Endothelial cell of umbilical vein (primary cell): Measurements from ENCODE around the gene HDLBP. TPM values are rescaled to one million over a fixed set of nuclear protein-coding genes. Genes with fewer than 3 reads are reported as not detected.

Experiments
- BruUV-seq: library from RNA; stranded (reverse); fragments of 400-500 nt; replicated peaks from 2 replicates; lab custom pipeline; 2021; lab: Mats Ljungman, UMichigan
- CTCF ChIA-PET: fragments of 300-600, 350-600 bp; sonication (Branson Sonifier 250); formaldehyde crosslinking; loops from one replicate; lab custom pipeline; 2021; ENCODE audit warnings: antibody characterized with exemption, inconsistent platforms; lab: Charles Lee
- POLR2A ChIA-PET: fragments of 300-600, 350-600 bp; sonication (Branson Sonifier 250); formaldehyde crosslinking; loops from one replicate; lab custom pipeline; 2021; ENCODE audit warnings: antibody characterized with exemption, inconsistent platforms; lab: Charles Lee
- DNase-seq: peaks from one replicate; pipeline ENCODE4 v3.0.0-alpha.2; 2011; ENCODE audit warnings: low read depth, low spot score
- FAIRE-seq: peaks from 2 replicates; lab custom pipeline; 2011; peaks lifted over from hg19 to GRCh38; lab: Jason Lieb, UNC
- H2AFZ ChIP-seq: 2 replicates; pipeline ENCODE4 v1.6.0; 2012; ENCODE audit warnings: low read depth, low read length, control low read depth, inconsistent platforms
- H3K27ac ChIP-seq: 2 replicates; pipeline ENCODE4 v1.5.1; 2011; ENCODE audit warnings: low read depth, mild to moderate bottlenecking, control low read depth, low read length, moderate library complexity; ENCODE audit not compliant: insufficient read depth
- H3K27me3 ChIP-seq, 2 experiments: 2 replicates each; pipeline versions ENCODE4 v1.6.0 to v1.6.1; 2011; ENCODE audit warnings: low read length in 2 of 2, mixed read lengths in 1 of 2; ENCODE audit not compliant: control insufficient read depth in 2 of 2, insufficient read depth in 2 of 2
- H3K36me3 ChIP-seq, 2 experiments: 2 replicates in 1 of 2; 3 replicates in 1 of 2; pipeline ENCODE4 v1.5.1; 2011; ENCODE audit warnings: low read length in 2 of 2, mild to moderate bottlenecking in 1 of 2, moderate library complexity in 1 of 2; ENCODE audit not compliant: control insufficient read depth in 2 of 2, insufficient read depth in 2 of 2; ENCODE audit errors: extremely low read depth in 1 of 2
- H3K4me1 ChIP-seq: 3 replicates; pipeline ENCODE4 v1.5.1; 2011; ENCODE audit warnings: mild to moderate bottlenecking, low read length; ENCODE audit not compliant: control insufficient read depth, insufficient read depth; ENCODE audit errors: extremely low read depth
- H3K4me2 ChIP-seq: 2 replicates; pipeline ENCODE4 v1.6.1; 2011; ENCODE audit warnings: low read length, control low read depth, mixed read lengths; ENCODE audit not compliant: insufficient read depth
- H3K4me3 ChIP-seq, 3 experiments: fragments of 200-600 bp in 1 of 3; sonication (generic), shearing (Covaris generic) in 1 of 3; replicated peaks in 1 of 3; 2 replicates each; pipeline ENCODE4 v1.5.1; 2011 to 2016; ENCODE audit warnings: control low read depth in 3 of 3, low read length in 3 of 3, mild to moderate bottlenecking in 2 of 3, inconsistent platforms in 1 of 3, low read depth in 1 of 3, moderate library complexity in 1 of 3; ENCODE audit not compliant: insufficient read depth in 1 of 3
- H3K79me2 ChIP-seq: 2 replicates; pipeline ENCODE4 v1.6.0; 2012; ENCODE audit warnings: low read length, inconsistent platforms; ENCODE audit not compliant: control insufficient read depth, insufficient read depth
- H3K9ac ChIP-seq: replicated peaks from 2 replicates; pipeline ENCODE3; 2011; ENCODE audit warnings: low read length, control low read depth; ENCODE audit not compliant: insufficient read depth; ENCODE audit errors: extremely low read depth
- H3K9me1 ChIP-seq: replicated peaks from 3 replicates; pipeline ENCODE4 v1.6.0; 2011; ENCODE audit warnings: mild to moderate bottlenecking, low read length; ENCODE audit not compliant: control insufficient read depth, insufficient read depth; ENCODE audit errors: extremely low read depth
- H3K9me3 ChIP-seq: replicated peaks from 2 replicates; pipeline ENCODE4 v1.5.1; 2012; ENCODE audit warnings: low read length, inconsistent platforms; ENCODE audit not compliant: control insufficient read depth, insufficient read depth
- H4K20me1 ChIP-seq: replicated peaks from 2 replicates; pipeline ENCODE3; 2011; ENCODE audit warnings: mild to moderate bottlenecking, low read length; ENCODE audit not compliant: control insufficient read depth, insufficient read depth; ENCODE audit errors: extremely low read depth
- EZH2 ChIP-seq: IDR thresholded peaks from 2 replicates; pipeline ENCODE4 v1.6.1; 2012; ENCODE audit warnings: borderline replicate concordance, low read depth, mild to moderate bottlenecking, moderate library complexity, low read length, inconsistent platforms; ENCODE audit not compliant: severe bottlenecking
- FOS ChIP-seq: IDR thresholded peaks from 2 replicates; pipeline ENCODE4 v1.6.1; 2011; ENCODE audit warnings: mild to moderate bottlenecking, low read length, moderate library complexity, borderline replicate concordance; ENCODE audit not compliant: insufficient read depth
- GATA2 ChIP-seq: IDR thresholded peaks from 2 replicates; pipeline ENCODE4 v1.7.0; 2011; ENCODE audit warnings: low read depth, mild to moderate bottlenecking, moderate library complexity, mixed read lengths, low read length; ENCODE audit not compliant: insufficient read length, insufficient read depth
- JUN ChIP-seq: IDR thresholded peaks from 2 replicates; pipeline ENCODE4 v1.6.1; 2011; ENCODE audit warnings: borderline replicate concordance, low read depth; ENCODE audit not compliant: insufficient read length, insufficient read depth
- MYC ChIP-seq: IDR thresholded peaks from one replicate; pipeline ENCODE4 v1.6.1; 2011; ENCODE audit warnings: mild to moderate bottlenecking, low read depth, low read length
- POLR2A ChIP-seq: IDR thresholded peaks from 2 replicates; pipeline ENCODE4 v1.6.1; 2012; ENCODE audit warnings: low read depth, mild to moderate bottlenecking, control low read depth, low read length
- POLR2AphosphoS5 ChIP-seq: IDR thresholded peaks from 2 replicates; pipeline ENCODE4 v1.6.1; 2012; ENCODE audit warnings: low read depth, mild to moderate bottlenecking, control low read depth, low read length, moderate library complexity; ENCODE audit not compliant: insufficient read depth
- dilution Hi-C: fragments of 300-500 bp; cut with MboI; formaldehyde crosslinking; loops from one replicate; pipeline ENCODE4 v1.15.0; 2019; ENCODE audit warnings: low sequenced_read_pairs; ENCODE audit not compliant: extremely low pct_ligation_motif_present
- intact Hi-C: fragments of 100-400 bp; cut with micrococcal nuclease; formaldehyde crosslinking; loops from one replicate; pipeline ENCODE4 v1.10.0; 2022
- polyA plus RNA-seq, 4 experiments: library from polyadenylated mRNA; depleted of rRNA in 3 of 4; stranded (reverse) in 3 of 4; unstranded in 1 of 4; fragments of >200 nt; gene quantifications; 2 replicates each; pipeline versions ENCODE4 v1.2.1 to v1.2.3, GENCODE V29; 2011 to 2012; ENCODE audit warnings: missing spikeins in 1 of 4
- total RNA-seq: library from RNA; stranded (reverse); gene quantifications from 2 replicates; pipeline ENCODE4 v1.2.3, GENCODE V29; 2021
- TF ChIP-seq, protein P1 (sequence below), 2 donors: IDR thresholded peaks; 1 replicate in 1 of 2; 2 replicates in 1 of 2; pipeline ENCODE4 v1.5.1; 2011; ENCODE audit warnings: low read length in 2 of 2, mild to moderate bottlenecking in 2 of 2, moderate library complexity in 2 of 2, control low read depth in 1 of 2, inconsistent platforms in 1 of 2, low read depth in 1 of 2; ENCODE audit not compliant: insufficient read depth in 1 of 2; ENCODE audit errors: extremely low read depth in 1 of 2
- TF ChIP-seq, protein P2 (sequence below): IDR thresholded peaks from 2 replicates; pipeline ENCODE4 v1.6.1; 2011; ENCODE audit not compliant: insufficient read depth, insufficient read length

HDLBP gene
- total and polyA plus RNA-seq, 2 donors (not counting 3 experiments of a cell fraction or from before 2014, with no cell fraction given): 379 to 569 TPM

GRCh38 chr2:241219030-241219382 lies 96.5 kb downstream of the HDLBP start:
- Histone ChIP-seq H3K79me2 (no peaks in the 10 kb centered on the region), H2AFZ (peak overlapping the region; percentile 76), H3K9ac (no peak overlapping the region), H4K20me1 (no peaks in the 10 kb centered on the region), H3K4me3 (peak overlapping the region; percentile 51 to 84 (median 74)), H3K9me3 (no peaks in the 10 kb centered on the region), H3K4me1 (peaks cover 14% of the 10 kb centered on the region), H3K9me1 (no peaks in the 10 kb centered on the region), H3K4me2 (peak overlapping the region; percentile 86), H3K36me3 (no peaks in the 10 kb centered on the region), H3K27me3 (no peaks in the 10 kb centered on the region), H3K27ac (no peak overlapping the region)
- TF ChIP-seq POLR2A: no peak
- TF ChIP-seq JUN: no peak
- TF ChIP-seq, protein P1, sequence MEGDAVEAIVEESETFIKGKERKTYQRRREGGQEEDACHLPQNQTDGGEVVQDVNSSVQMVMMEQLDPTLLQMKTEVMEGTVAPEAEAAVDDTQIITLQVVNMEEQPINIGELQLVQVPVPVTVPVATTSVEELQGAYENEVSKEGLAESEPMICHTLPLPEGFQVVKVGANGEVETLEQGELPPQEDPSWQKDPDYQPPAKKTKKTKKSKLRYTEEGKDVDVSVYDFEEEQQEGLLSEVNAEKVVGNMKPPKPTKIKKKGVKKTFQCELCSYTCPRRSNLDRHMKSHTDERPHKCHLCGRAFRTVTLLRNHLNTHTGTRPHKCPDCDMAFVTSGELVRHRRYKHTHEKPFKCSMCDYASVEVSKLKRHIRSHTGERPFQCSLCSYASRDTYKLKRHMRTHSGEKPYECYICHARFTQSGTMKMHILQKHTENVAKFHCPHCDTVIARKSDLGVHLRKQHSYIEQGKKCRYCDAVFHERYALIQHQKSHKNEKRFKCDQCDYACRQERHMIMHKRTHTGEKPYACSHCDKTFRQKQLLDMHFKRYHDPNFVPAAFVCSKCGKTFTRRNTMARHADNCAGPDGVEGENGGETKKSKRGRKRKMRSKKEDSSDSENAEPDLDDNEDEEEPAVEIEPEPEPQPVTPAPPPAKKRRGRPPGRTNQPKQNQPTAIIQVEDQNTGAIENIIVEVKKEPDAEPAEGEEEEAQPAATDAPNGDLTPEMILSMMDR (IDR thresholded peaks at IDR 0.05; ENCODE audit: extremely low read depth in 1 of 2, insufficient read depth in 1 of 2, low read depth in 1 of 2, low read length in 2 of 2): no peak
- no peak for TF ChIP-seq MYC
- TF ChIP-seq EZH2: no peak
- TF ChIP-seq, protein P2, sequence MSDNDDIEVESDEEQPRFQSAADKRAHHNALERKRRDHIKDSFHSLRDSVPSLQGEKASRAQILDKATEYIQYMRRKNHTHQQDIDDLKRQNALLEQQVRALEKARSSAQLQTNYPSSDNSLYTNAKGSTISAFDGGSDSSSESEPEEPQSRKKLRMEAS: no peak
- TF ChIP-seq FOS: no peak
- TF ChIP-seq GATA2: no peak
- no peak for TF ChIP-seq POLR2AphosphoS5
- DNase-seq (no peak), FAIRE-seq (no peak)
- POLR2A ChIA-PET: interaction anchor here (0.6 kb wide), 1 partner anchor 625 kb away, joined by 5 read pairs; no protein-coding TSS in a partner anchor
- intact Hi-C loops (loop anchor here (5.0 to 10.0 kb wide), 2 partner anchors 224 to 652 kb away; partner anchors contain the start of genes RNPEPL1 and SNED1), dilution Hi-C loops (no loop called here)
- no TSS peak for BruUV-seq
- CTCF ChIA-PET: interaction anchor here (0.8 to 1.1 kb wide), 4 partner anchors 11 to 368 kb away, joined by 3 to 7 read pairs (median 3); no protein-coding TSS in a partner anchor
